Stimulated activated naive CD8-positive, alpha-beta T cell treated with anti-CD3 and anti-CD28 coated beads, Interleukin-15, amount 100 ng/mL, for 72 hours (primary cell): ENCODE results near the gene UBE2O.

Experiments
- ATAC-seq: fragments of 150-1000 bp; cut with Tn5 transposase; 2 replicates; pipeline ENCODE4 v1.10.0; 2021; ENCODE audit warnings: mild to moderate bottlenecking, moderate library complexity
- DNase-seq, 2 donors: peaks; one replicate each; pipeline ENCODE4 v3.0.0; 2021 to 2022
- H3K27ac Mint-ChIP-seq, 2 donors: one replicate each; pipeline ENCODE4 v1.8.0; 2022; ENCODE audit warnings: mild to moderate bottlenecking in 2 of 2, mixed read lengths in 2 of 2, moderate library complexity in 2 of 2
- H3K27me3 Mint-ChIP-seq: one replicate; pipeline ENCODE4 v1.8.0; 2022; ENCODE audit warnings: mixed read lengths
- H3K4me1 Mint-ChIP-seq: one replicate; pipeline ENCODE4 v1.8.0; 2022; ENCODE audit warnings: mild to moderate bottlenecking, mixed read lengths
- H3K4me3 Mint-ChIP-seq, 2 donors: one replicate each; pipeline ENCODE4 v1.8.0; 2022; ENCODE audit warnings: mild to moderate bottlenecking in 2 of 2, mixed read lengths in 2 of 2, moderate library complexity in 1 of 2
- H3K9me3 Mint-ChIP-seq, 2 donors: one replicate each; pipeline ENCODE4 v1.8.0; 2022; ENCODE audit warnings: mixed read lengths in 2 of 2

Gene UBE2O

DNA sequence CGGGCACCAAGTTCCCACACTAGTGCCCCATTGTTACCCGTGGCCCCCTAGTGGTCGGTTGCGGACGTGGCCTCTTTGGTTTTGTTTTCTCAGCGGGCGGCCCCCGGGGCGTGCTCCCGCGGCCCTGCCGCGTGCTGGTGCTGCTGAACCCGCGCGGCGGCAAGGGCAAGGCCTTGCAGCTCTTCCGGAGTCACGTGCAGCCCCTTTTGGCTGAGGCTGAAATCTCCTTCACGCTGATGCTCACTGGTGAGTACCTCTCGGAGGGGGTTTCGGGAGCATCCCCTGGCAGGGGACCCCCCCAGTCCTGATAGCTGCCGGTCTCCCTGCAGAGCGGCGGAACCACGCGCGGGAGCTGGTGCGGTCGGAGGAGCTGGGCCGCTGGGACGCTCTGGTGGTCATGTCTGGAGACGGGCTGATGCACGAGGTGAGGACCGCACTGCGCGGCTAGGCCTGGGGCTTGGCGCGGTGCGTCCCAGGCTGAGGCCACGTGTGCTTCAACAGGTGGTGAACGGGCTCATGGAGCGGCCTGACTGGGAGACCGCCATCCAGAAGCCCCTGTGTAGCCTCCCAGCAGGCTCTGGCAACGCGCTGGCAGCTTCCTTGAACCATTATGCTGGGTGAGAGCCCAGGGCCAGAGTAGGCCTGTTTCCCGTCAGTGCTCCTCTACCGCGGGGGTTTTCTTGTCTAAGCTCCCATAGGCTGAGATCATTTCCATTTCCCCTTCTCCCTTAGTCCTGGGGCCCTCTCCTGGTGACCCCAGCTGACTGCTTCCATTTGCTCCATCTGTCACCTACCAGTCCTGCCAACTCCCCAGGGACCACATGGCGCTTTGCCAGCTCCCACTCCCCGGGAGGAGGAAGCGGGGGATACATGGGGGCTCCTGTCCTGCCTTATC lies 66.8 kb downstream of the UBE2O start:
- DNase-seq, result peak; percentile 87 to 88
- ATAC-seq, result peak; percentile 39
- no peaks in the 10 kb centered on the region for H3K9me3 Mint-ChIP-seq
- H3K4me3 Mint-ChIP-seq, result peak overlapping the region; percentile 80
- H3K27ac Mint-ChIP-seq, result peak overlapping the region in 1 of 2 donors; percentile 59
- H3K27me3 Mint-ChIP-seq, result peaks cover 14% of the 10 kb centered on the region
- H3K4me1 Mint-ChIP-seq, result peaks cover 41% of the 10 kb centered on the region

DNA sequence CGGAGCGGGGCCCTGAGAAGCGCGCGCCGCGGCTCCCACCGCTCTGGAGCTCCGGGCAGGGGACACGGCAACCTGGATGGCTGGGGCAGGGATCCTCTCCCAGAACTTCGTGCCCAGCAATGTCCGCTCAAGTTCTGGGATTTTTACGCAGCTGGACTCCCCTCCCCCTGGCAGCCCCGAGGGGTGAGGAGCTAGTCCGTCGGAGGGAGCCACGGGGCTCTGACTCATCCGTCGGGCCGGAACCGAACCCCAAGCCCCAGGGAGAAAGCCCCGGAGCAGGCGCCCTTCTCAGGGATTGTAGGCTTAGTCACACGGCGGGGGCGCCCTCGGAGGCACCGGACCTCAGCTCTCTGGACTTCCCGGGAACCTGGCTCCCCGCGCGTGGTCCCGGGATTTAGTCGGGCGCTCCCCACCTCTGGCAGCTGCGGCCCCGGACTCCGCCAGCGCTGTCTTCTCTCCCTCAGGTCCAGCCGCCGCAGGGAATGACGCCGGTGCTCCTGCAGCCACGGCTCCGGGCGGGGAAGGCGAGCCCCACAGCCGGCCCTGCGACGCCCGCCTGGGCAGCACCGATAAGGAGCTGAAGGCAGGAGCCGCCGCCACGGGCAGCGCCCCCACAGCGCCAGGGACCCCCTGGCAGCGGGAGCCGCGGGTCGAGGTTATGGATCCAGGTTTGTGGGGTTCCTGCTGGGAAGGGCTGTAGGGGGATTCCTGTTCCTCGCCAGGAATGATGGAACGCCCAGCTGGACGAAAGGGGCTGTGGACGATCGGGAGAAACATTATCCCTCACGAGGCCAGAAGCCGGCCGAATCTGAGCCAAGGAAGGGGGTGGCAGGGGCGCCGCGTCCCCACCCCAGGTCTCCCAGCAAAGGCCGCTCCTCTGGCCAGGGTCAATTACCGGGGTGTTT lies 67.7 kb downstream of the UBE2O start:
- H3K27me3 Mint-ChIP-seq, result peaks cover 20% of the 10 kb centered on the region
- H3K4me1 Mint-ChIP-seq, result peaks cover 41% of the 10 kb centered on the region
- H3K4me3 Mint-ChIP-seq, result peak overlapping the region; percentile 80
- no peak overlapping the region for H3K27ac Mint-ChIP-seq
- no peak for ATAC-seq
- peak in 1 of 2 donors; percentile 51 for DNase-seq
- no peaks in the 10 kb centered on the region for H3K9me3 Mint-ChIP-seq

DNA sequence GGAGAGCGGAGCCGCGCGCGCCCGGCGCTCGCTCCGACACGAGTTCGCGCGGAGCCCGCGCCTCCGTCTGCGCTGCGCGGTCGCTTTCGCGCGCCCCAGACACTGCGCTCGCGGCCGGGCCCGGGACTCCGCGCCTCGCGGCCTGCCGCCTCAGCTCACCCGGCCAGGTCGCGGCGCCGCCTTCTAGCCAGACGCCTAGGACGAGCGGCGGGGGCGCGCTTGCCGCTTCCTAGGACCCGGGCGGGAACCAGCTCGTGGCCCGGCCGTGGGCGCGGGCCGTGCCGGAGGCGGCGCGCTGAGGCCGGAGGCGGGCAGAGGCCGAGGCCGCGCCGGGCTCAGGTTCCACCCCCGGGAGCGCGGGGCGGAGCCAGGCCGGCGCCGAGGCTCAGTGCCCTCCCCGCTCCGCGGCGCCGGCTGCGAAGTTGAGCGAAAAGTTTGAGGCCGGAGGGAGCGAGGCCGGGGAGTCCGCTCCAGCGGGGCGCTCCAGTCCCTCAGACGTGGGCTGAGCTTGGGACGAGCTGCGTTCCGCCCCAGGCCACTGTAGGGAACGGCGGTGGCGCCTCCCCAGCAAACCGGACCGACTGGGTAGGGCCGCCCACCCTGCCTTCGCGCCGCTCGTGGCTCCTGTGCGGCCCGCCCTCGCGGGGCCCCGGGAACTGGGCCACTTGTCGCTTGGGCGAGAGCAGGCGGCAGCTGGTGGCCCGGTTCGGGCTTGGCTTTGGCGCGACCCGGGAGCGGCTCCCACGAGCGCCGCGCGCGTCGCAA lies 68.5 kb downstream of the UBE2O start, which contains the start of gene SPHK1:
Gene SPHK1, plus strand, starts transcription at position 388 of the 765 bp plus-strand sequence. CDS start 1,036 bp downstream, outside the sequence.
- peak; percentile 78 to 81 for DNase-seq
- H3K27ac Mint-ChIP-seq, result peak within 1 kb of the TSS; percentile 87 to 95
- H3K4me3 Mint-ChIP-seq, result peak within 1 kb of the TSS; percentile 95 to 98
- ATAC-seq, result peak; percentile 75
- H3K9me3 Mint-ChIP-seq, result no peaks in the 10 kb centered on the region
- H3K4me1 Mint-ChIP-seq, result peaks cover 41% of the 10 kb centered on the region
- peaks cover 20% of the 10 kb centered on the region for H3K27me3 Mint-ChIP-seq

DNA sequence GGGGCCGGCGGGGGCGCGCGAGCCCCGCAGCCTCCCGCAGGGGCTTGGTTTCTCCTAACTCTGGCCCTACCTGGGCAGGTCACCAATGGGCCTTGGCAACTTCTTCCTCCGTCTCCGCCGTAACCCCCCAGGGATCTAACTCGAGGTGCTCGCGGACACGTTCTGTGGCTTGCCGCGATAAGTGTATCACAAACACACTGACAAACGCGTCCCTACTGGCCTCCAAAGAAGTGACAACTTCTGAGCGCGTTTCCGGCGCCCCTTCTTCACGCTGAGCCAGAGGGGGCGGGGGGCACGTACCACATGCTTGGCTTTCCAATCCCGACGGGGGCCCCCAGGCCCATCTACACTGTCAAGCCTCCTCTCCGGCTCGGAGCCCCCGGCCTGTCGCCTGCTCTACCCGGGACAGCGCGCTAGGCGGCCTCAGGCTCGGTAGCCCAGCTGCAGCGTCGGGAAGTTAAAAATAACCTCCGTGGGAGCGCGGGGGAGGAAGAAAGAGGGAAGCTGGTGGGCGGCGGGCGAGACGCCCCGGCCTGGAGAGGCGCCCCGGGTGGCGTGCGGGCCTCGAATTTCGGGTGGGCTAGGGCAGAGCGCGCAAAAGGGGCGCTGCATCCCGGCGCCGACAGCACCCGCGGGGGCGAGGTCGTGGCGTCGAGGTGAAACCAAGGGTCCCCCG lies 69.3 kb downstream of the UBE2O start:
- peaks cover 37% of the 10 kb centered on the region for H3K4me1 Mint-ChIP-seq
- peak overlapping the region; percentile 95 to 98 for H3K4me3 Mint-ChIP-seq

DNA sequence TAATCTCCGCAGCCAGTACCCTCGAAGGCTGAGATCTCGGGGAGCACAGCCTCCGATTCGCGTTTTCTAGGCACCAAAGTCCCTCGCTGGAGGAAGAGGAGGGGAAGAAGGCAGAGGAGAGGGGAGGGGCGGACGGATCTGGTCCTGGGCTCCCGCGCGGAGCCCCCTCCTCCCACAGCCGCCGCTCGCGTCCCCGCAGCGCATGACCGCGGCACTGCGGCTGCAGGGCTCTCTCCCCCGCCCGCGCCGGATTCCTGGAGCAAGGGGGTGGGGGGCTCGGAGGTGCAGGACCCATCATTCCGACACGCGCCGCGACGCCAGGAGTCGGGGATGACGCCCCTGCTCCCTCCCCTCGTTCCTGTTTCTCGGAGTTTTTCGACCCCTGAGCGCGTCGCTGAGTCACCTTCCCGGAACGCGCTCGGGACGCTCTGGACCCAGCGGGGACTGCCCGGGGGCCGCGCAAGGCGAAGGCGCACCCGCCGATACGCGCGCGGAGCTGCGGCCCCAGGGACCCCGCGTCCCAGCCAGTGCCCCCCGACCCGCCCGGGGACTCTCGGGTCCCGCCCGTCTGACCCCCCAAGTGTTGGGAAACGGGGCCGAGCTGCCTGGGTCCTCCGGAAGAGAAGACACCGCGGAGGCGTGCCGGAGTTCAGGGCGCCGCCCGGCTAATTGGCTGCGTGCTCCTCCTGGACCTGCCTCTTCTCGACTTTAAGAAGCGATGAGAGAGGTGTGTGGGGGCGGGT lies 70.0 kb downstream of the UBE2O start:
- H3K27me3 Mint-ChIP-seq, result peaks cover 20% of the 10 kb centered on the region
- H3K4me3 Mint-ChIP-seq, result peak overlapping the region; percentile 95 to 98
- peaks cover 37% of the 10 kb centered on the region for H3K4me1 Mint-ChIP-seq

More for the DNA sequence above, 69.3 kb downstream of the UBE2O start:
- peaks cover 20% of the 10 kb centered on the region for H3K27me3 Mint-ChIP-seq
- no peaks in the 10 kb centered on the region for H3K9me3 Mint-ChIP-seq
- ATAC-seq (peak; percentile 54), DNase-seq (peak; percentile 71 to 74)
- H3K27ac Mint-ChIP-seq, result peak overlapping the region; percentile 87 to 95

DNA sequence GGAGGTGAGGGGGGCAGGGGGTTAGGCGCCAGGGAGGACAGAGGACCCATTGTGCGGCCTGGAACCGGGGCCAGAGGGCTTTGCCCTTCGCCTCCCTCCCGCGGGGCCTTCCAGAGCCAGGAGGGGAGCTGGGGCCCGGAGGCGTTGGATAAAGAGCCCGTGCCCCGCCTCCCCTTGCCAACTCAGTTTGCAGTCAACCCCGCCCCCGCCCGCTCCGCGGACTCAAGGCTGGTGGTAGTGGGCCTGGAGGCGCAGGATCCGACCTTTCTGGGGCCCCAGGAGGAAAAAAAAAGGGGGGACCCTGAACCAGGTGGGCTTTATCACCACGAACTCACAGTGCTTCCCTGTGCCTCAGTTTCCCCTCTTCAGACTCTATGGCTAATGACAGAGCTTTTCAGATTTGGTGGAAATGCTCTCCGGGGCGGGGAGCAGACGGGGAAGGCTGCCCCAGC lies 70.6 kb downstream of the UBE2O start:
- Mint-ChIP-seq H3K4me3 (peak overlapping the region; percentile 95 to 98), H3K27me3 (peaks cover 20% of the 10 kb centered on the region), H3K4me1 (peaks cover 36% of the 10 kb centered on the region), H3K27ac (peak overlapping the region; percentile 71 to 72), H3K9me3 (no peaks in the 10 kb centered on the region)
- peak in 1 of 2 donors; percentile 24 for DNase-seq
- no peak for ATAC-seq

More for the DNA sequence above, 70.0 kb downstream of the UBE2O start:
- peak; percentile 77 to 80 for DNase-seq
- peak; percentile 73 for ATAC-seq
- Mint-ChIP-seq H3K9me3 (no peaks in the 10 kb centered on the region), H3K27ac (peak overlapping the region; percentile 71 to 72)

DNA sequence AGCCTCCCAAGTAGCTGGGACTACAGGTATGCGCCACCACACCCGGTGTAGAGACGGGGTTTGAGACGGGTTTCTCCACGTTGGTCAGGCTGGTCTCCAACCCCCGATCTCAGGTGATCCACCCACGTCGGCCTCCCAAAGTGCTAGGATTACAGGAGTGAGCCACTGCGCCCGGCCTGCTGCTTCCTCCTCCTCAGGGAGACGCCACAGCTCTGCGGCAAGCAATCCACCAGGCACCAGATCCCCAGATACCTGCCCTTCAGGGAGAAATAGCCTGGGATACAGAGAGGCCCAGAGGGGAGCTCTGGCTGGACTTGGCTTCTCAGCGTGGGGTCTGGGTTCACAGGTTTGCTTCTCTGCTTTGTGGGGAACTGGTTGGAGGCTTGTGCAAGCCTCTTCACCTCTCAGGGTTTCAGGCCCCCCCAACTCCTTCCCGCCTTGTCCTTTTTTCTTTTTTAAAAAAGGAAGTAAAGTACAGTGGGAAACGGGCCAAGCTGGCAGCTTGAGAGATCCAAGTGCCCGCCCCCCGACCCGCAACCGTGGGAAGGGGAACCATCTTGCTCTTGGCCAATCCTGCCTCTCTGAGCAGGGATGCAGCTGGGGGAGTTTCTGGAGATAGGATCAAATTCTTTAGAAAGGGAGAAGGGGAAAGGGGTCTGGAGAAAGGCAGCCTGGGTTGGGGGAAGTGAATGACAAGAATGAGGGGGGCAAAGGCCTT lies 71.2 kb downstream of the UBE2O start:
- peak overlapping the region in 1 of 2 donors; percentile 95 for H3K4me3 Mint-ChIP-seq
- no peak for DNase-seq

DNA sequence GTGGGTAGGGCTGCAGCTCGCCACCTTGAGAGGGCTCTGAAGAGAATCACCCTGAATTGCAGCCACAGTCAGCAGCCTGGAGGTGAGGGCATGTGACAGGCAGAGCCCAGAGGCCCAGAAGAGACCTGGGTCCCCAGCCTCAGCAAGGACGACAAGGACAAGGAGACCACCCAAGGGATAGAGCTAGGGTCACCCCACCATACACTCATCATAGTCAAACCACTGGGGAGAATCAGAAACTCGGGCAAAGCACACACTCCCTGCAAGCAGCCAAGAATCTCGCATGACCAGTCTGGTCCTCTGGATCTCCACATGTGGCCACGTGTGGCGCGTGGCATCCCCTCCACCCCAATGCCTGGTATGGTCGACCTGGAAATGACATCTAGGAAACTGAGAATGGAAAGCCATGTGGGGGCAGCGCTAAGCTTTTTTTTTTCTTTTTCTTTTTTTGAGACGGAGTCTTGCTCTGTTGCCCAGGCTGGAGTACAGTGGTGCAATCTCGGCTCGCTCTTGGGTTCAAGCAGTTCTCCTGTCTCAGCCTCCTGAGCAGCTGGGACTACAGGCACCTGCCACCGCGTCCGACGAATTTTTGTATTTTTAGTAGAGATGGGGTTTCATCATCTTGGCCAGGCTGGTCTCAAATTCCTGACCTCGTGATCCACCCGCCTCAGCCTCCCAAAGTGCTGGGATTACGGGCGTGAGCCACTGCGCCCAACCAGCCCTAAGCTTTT lies 73.1 kb downstream of the UBE2O start:
- H3K27ac Mint-ChIP-seq, result no peak overlapping the region
- no peaks in the 10 kb centered on the region for H3K9me3 Mint-ChIP-seq
- H3K4me3 Mint-ChIP-seq, result no peak overlapping the region
- ATAC-seq (no peak), DNase-seq (no peak)
- peaks cover 12% of the 10 kb centered on the region for H3K4me1 Mint-ChIP-seq
- peaks cover 20% of the 10 kb centered on the region for H3K27me3 Mint-ChIP-seq

More for the DNA sequence above, 71.2 kb downstream of the UBE2O start:
- no peak for ATAC-seq
- Mint-ChIP-seq H3K4me1 (peaks cover 31% of the 10 kb centered on the region), H3K27me3 (peaks cover 20% of the 10 kb centered on the region), H3K9me3 (no peaks in the 10 kb centered on the region), H3K27ac (no peak overlapping the region)

DNA sequence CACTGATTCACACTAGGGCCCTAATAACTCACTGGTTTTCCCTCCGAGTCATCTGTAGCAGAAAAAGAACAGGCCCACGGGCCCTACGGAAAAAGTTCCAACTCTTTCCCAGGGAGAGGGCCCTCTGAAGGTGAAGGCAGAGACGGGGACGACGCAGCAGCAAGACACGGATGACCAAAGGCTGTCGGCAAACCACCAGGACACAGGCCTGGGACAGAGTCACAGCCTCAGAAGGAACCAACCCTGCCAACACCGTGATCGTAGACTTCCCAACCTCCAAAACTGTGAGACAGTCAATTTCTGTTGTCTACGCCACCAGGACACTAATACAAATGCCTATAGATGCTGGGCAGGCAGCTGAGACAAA lies 73.7 kb downstream of the UBE2O start:
- no peak overlapping the region for H3K27ac Mint-ChIP-seq
- H3K4me3 Mint-ChIP-seq, result no peak overlapping the region
- DNase-seq, result no peak
- H3K9me3 Mint-ChIP-seq, result no peaks in the 10 kb centered on the region
- no peak for ATAC-seq
- H3K27me3 Mint-ChIP-seq, result peaks cover 20% of the 10 kb centered on the region
- peaks cover 12% of the 10 kb centered on the region for H3K4me1 Mint-ChIP-seq

DNA sequence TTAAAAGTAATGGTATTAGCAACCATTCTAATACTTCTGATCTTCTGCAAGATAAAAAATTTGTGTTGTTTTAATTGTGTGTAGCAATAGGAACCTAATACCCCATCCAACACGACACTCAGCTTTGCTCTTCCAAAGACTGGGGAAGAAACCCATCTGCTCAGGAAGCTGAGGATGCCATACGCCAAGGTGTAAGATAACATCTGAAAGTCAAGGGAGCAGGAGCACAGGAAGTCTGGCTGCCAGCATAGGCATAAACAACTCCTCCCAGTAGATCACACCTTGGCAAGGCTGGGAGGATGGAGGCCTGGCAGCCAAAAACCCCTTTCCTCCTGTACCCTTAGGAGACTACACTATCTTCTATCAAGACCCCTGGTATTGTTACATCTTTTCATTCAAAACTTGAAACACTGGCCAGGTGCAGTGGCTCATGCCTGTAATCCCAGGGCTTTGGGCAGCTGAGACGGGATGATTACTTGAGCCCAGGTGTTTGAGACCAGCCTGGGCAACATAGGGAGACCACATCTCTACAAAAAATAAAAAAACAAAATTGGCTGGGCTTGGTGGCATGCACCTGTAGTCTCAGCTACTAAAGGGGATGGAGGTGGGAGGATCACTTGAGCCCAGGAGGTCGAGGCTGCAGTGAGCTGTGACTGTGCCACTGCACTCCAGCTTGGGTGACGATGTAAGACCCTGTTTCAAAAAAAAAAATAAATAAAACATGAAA lies 74.2 kb downstream of the UBE2O start:
- no peak overlapping the region for H3K27ac Mint-ChIP-seq

DNA sequence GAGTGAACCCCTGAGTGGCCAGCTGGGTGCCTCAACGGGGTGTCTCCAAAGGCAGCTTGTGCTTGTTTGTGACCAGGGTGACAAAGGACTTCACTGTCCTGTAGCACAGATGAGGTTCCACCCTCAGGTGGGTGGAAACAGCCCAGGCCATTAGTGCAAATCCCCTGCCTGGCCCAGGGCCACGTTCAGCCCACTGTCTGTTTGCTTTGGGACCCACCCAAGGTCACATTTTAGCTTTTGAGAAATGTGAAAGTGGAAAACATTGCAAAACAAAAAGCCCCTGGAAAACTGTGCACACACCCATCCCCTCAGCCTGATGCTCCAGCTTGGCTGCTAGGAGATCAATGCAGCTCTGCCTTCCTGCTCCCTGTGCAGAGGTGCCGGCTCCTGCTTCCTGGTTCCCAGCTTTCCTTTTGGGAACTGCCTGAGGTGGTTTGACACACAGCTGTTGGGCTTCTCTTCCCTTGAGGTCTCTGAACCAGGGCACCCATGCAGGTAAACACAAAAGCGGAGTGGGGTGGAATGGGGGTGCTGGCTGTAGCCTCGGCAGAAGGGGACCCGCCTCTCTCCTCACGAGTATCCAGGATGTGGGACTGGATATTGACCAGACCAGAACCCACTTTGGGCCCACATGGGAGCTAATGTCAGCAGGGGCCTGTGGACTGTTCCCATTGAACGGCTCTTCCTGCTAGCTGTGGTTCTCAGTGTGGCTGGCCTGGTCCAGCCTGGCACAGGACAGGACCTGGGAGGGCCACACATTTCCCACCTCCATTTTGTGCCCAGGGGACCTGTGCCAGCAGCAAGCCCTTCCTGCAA lies 76.4 kb downstream of the UBE2O start:
- ATAC-seq, result no peak
- H3K27ac Mint-ChIP-seq, result no peak overlapping the region
- no peak overlapping the region for H3K4me3 Mint-ChIP-seq
- H3K27me3 Mint-ChIP-seq, result peaks cover 9% of the 10 kb centered on the region
- no peak for DNase-seq
- H3K9me3 Mint-ChIP-seq, result no peaks in the 10 kb centered on the region
- no peaks in the 10 kb centered on the region for H3K4me1 Mint-ChIP-seq

More for the DNA sequence above, 74.2 kb downstream of the UBE2O start:
- Mint-ChIP-seq H3K9me3 (no peaks in the 10 kb centered on the region), H3K27me3 (peaks cover 20% of the 10 kb centered on the region), H3K4me3 (no peak overlapping the region), H3K4me1 (peaks cover 9% of the 10 kb centered on the region)
- ATAC-seq, result no peak
- DNase-seq, result no peak
